SU-DHL-6 (cell line): ENCODE measurements around the gene SIGLEC8.
"Not testable (repeated sequence)": the region's sequence is repeated elsewhere in the genome, so short reads cannot be mapped to it uniquely, and the experiment has no call there.

Experiments used
- CTCF ChIP-seq: fragments of 200-600 bp; sonication (generic); IDR thresholded peaks from one replicate; pipeline ENCODE4 v1.5.1; 2017; ENCODE audit warnings: antibody characterized with exemption, mild to moderate bottlenecking, low read length, moderate library complexity; ENCODE audit not compliant: insufficient read depth, poor library complexity, severe bottlenecking
- EZH2phosphoT487 ChIP-seq: fragments of 200-600 bp; sonication (generic), shearing (Covaris generic); conservative IDR thresholded peaks from 2 replicates; pipeline ENCODE4 v1.6.1; 2018; ENCODE audit warnings: mild to moderate bottlenecking, antibody characterized with exemption, low read length, moderate library complexity, mixed read lengths

GRCh38 chr19:51463976-51464581 lies 5.8 kb upstream of the SIGLEC8 start:
- not testable (repeated sequence) for TF ChIP-seq CTCF, EZH2phosphoT487
